ENCODE data around the gene MRPL54. TPM values are rescaled to one million over a fixed set of nuclear protein-coding genes. Genes with fewer than 3 reads are reported as not detected.
"Not testable (repeated sequence)": the region's sequence is repeated elsewhere in the genome, so short reads cannot be mapped to it uniquely, and the experiment has no call there.

The MRPL54 gene
- total RNA-seq, 2 experiments from 2014 or later = 66.6 to 88.7 TPM

DNA sequence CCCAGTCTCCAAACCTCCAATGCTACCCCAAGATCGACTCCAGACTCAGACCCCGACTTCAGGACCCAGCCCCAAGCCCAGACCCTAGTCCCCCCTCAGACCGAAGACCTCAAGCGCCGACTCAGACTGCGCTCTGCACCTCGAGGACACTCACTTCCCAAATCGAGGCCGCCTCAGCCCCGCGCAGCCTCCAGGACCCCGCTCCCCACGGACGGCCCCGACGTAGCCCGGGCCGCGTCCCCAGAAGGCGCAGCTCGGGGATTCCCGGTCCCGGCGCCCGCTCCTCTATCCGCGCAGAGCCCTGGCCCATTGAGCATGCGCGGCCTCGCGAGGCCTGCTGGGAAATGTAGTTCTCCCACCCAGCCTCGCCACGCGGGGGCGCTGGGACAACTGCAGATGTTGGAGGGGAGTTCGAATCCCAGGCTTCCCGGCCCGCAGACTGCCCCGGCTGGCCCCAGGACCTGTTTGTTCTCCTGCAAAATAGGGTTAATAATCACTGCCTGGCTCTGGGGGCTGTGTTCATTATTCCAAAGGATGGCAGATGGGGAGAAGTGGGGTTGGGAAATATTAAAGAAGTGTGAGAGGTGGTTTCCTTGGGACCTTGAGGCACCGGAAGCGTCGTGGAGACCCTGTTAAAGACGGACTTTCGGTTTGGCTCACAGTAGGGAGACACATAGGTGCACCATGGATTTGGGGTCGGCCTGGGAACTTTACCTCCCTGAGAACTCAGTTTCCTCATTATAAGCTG is 926 bp upstream of the MRPL54 start, which contains the start of gene APBA3:
APBA3 (minus strand) TSS at position 311 of the 748 bp plus-strand sequence. CDS start 1,428 bp downstream, outside the sequence.
- CTCF ChIA-PET (ENCODE audit: unreplicated experiment) = interaction anchor here (0.6 kb wide), 1 partner anchor 1925 kb away, joined by 3 read pairs; no protein-coding TSS in a partner anchor
- Histone ChIP-seq H2AFZ (ENCODE audit: low read length) (peak within 1 kb of the TSS; percentile 71), H3K4me3 (ENCODE audit: low read depth, low read length, poor library complexity, severe bottlenecking) (peak within 1 kb of the TSS; percentile 77), H3K79me2 (ENCODE audit: insufficient read depth, low read depth, low read length) (peaks cover 15% of the 10 kb centered on the region), H3K9me2 (ENCODE audit: insufficient read depth, low read length) (no peaks in the 10 kb centered on the region), H3K36me3 (ENCODE audit: insufficient read depth, low read length) (peaks cover 24% of the 10 kb centered on the region), H3K9me3 (ENCODE audit: low read length) (no peaks in the 10 kb centered on the region), H3K4me1 (ENCODE audit: insufficient read depth, low read length, poor library complexity, severe bottlenecking) (peaks cover 9% of the 10 kb centered on the region), H4K20me1 (ENCODE audit: insufficient read depth, low read length) (no peaks in the 10 kb centered on the region), H3K27ac (ENCODE audit: low read depth, low read length, poor library complexity, severe bottlenecking) (peak within 1 kb of the TSS; percentile 83), H3K4me2 (ENCODE audit: low read length) (peak within 1 kb of the TSS; percentile 89)
- intact Hi-C loops (cut with micrococcal nuclease; ENCODE audit: unreplicated experiment) = loop anchor here (5.0 kb wide), 2 partner anchors 51 to 134 kb away; partner anchors contain the start of gene CACTIN
- TF ChIP-seq CTCF (conservative IDR thresholded peaks at IDR 0.05; ENCODE audit: low read length) (peak; percentile 85), EZH2phosphoT487 (IDR thresholded peaks at IDR 0.05; ENCODE audit: borderline replicate concordance, low read depth, low read length) (no peak)
- POLR2A ChIA-PET = interaction anchor here (0.6 to 1.1 kb wide), 2 partner anchors 50 to 1511 kb away, joined by 3 to 5 read pairs; no protein-coding TSS in a partner anchor
- DNase-seq (ENCODE audit: low spot score) = peak; percentile 94
- no TSS peak for BruUV-seq (replicated peaks)

- Histone ChIP-seq H3K9me3 (ENCODE audit: low read length) (no peaks in the 10 kb centered on the region), H3K9me2 (ENCODE audit: insufficient read depth, low read length) (no peaks in the 10 kb centered on the region), H4K20me1 (ENCODE audit: insufficient read depth, low read length) (no peaks in the 10 kb centered on the region), H2AFZ (ENCODE audit: low read length) (peak overlapping the region; percentile 71; the same call in 1 of the 2 replicates), H3K4me3 (ENCODE audit: low read depth, low read length, poor library complexity, severe bottlenecking) (peak overlapping the region; percentile 76), H3K27ac (ENCODE audit: low read depth, low read length, poor library complexity, severe bottlenecking) (peak overlapping the region; percentile 83), H3K4me2 (ENCODE audit: low read length) (peak overlapping the region; percentile 89), H3K36me3 (ENCODE audit: insufficient read depth, low read length) (peaks cover 30% of the 10 kb centered on the region), H3K4me1 (ENCODE audit: insufficient read depth, low read length, poor library complexity, severe bottlenecking) (peaks cover 9% of the 10 kb centered on the region), H3K79me2 (ENCODE audit: insufficient read depth, low read depth, low read length) (peaks cover 15% of the 10 kb centered on the region)
- BruUV-seq (replicated peaks) = no TSS peak
- DNase-seq (ENCODE audit: low spot score) = no peak
- intact Hi-C loops (cut with micrococcal nuclease; ENCODE audit: unreplicated experiment) = loop anchor here (5.0 kb wide), 2 partner anchors 50 to 135 kb away; partner anchors contain the start of gene CACTIN
- TF ChIP-seq CTCF (conservative IDR thresholded peaks at IDR 0.05; ENCODE audit: low read length) = no peak
- TF ChIP-seq EZH2phosphoT487 (IDR thresholded peaks at IDR 0.05; ENCODE audit: borderline replicate concordance, low read depth, low read length) = no peak
- ChIA-PET POLR2A (interaction anchor here (1.1 to 1.2 kb wide), 3 partner anchors 21 to 49 kb away, joined by 3 to 6 read pairs (median 5); no protein-coding TSS in a partner anchor), CTCF (ENCODE audit: unreplicated experiment) (no interaction called here)
Measured at GRCh38 chr19:3762130-3762473, 380 bp upstream of the MRPL54 start.

DNA sequence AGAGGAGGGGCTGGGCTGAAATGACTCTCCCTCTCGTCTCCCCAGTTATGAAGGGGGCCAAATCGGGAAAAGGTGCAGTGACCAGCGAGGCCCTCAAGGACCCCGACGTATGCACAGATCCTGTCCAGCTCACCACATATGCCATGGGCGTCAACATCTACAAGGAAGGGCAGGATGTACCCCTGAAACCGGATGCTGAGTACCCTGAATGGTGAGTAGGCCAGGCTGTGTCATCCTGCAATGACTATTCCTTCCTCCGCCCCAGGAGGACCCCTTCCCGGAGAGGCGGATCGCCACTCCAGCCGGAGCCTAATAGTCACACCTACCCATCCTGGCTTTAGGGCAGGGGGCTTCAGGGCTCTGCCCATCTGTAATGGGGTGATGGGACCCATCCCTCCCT is 2.6 kb downstream of the MRPL54 start:
- no TSS peak for BruUV-seq (replicated peaks)
- ChIA-PET POLR2A (no interaction called here), CTCF (ENCODE audit: unreplicated experiment) (no interaction called here)
- Histone ChIP-seq H3K4me2 (ENCODE audit: low read length) (no peak overlapping the region), H3K9me2 (ENCODE audit: insufficient read depth, low read length) (no peaks in the 10 kb centered on the region), H3K9me3 (ENCODE audit: low read length) (no peaks in the 10 kb centered on the region), H2AFZ (ENCODE audit: low read length) (no peak overlapping the region), H3K27ac (ENCODE audit: low read depth, low read length, poor library complexity, severe bottlenecking) (no peak overlapping the region), H3K4me1 (ENCODE audit: insufficient read depth, low read length, poor library complexity, severe bottlenecking) (peaks cover 9% of the 10 kb centered on the region), H3K36me3 (ENCODE audit: insufficient read depth, low read length) (peaks cover 22% of the 10 kb centered on the region), H4K20me1 (ENCODE audit: insufficient read depth, low read length) (no peaks in the 10 kb centered on the region), H3K4me3 (ENCODE audit: low read depth, low read length, poor library complexity, severe bottlenecking) (no peak overlapping the region), H3K79me2 (ENCODE audit: insufficient read depth, low read depth, low read length) (peaks cover 15% of the 10 kb centered on the region)
- no peak for DNase-seq (ENCODE audit: low spot score)
- no peak for TF ChIP-seq CTCF (conservative IDR thresholded peaks at IDR 0.05; ENCODE audit: low read length)
- no peak for TF ChIP-seq EZH2phosphoT487 (IDR thresholded peaks at IDR 0.05; ENCODE audit: borderline replicate concordance, low read depth, low read length)
- intact Hi-C loops (cut with micrococcal nuclease; ENCODE audit: unreplicated experiment) = no loop called here

DNA sequence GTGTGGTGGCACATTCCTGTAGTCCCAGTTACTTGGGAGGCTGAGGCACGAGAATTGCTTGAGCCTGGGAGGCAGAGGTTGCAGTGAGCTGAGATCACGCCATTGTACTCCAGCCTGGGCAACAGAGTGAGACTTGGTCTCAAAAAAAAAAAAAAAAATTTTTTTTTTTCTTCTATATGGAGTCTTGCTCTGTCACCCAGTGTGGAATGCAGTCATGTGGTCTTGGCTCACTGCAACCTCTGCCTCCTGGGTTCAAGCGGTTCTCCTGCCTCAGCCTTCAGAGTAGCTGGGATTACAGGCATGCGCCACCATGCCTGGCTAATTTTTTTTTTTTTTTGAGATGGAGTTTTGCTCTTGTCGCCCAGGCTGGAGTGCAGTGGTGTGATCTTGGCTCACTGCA is 3.3 kb downstream of the MRPL54 start:
- CTCF ChIA-PET (ENCODE audit: unreplicated experiment); POLR2A ChIA-PET; BruUV-seq (replicated peaks); H4K20me1 ChIP-seq (ENCODE audit: insufficient read depth, low read length); H3K9me3 ChIP-seq (ENCODE audit: low read length); H3K27ac ChIP-seq (ENCODE audit: low read depth, low read length, poor library complexity, severe bottlenecking); H3K4me3 ChIP-seq (ENCODE audit: low read depth, low read length, poor library complexity, severe bottlenecking); intact Hi-C loops (cut with micrococcal nuclease; ENCODE audit: unreplicated experiment); H2AFZ ChIP-seq (ENCODE audit: low read length); H3K4me2 ChIP-seq (ENCODE audit: low read length); H3K4me1 ChIP-seq (ENCODE audit: insufficient read depth, low read length, poor library complexity, severe bottlenecking); H3K9me2 ChIP-seq (ENCODE audit: insufficient read depth, low read length); DNase-seq (ENCODE audit: low spot score): not testable (repeated sequence)
- peaks cover 22% of the 10 kb centered on the region for H3K36me3 ChIP-seq (ENCODE audit: insufficient read depth, low read length)
- peaks cover 13% of the 10 kb centered on the region for H3K79me2 ChIP-seq (ENCODE audit: insufficient read depth, low read depth, low read length)
